Spleen (tissue), 11 donors: Measurements from ENCODE around the gene FOXK2. TPM values are rescaled to one million over a fixed set of nuclear protein-coding genes. Genes with fewer than 3 reads are reported as not detected.

Source experiments
- DNase-seq: peaks from one replicate; pipeline ENCODE4 v3.0.0-alpha.2; 2020
- H3K27ac ChIP-seq, 8 donors: fragments of 200-600 bp; sonication (generic) in 7 of 8; 1 replicate in 4 of 8; 2 replicates in 4 of 8; pipeline versions ENCODE4 v1.5.0 to v1.8.0; 2016 to 2021; ENCODE audit warnings: inconsistent platforms in 4 of 8, mild to moderate bottlenecking in 4 of 8, moderate library complexity in 1 of 8
- H3K27me3 ChIP-seq, 7 donors: fragments of 200-600 bp; sonication (generic) in 6 of 7; replicated peaks in 1 of 7; 1 replicate in 4 of 7; 2 replicates in 3 of 7; pipeline versions ENCODE4 v1.5.0 to v1.8.0; 2016 to 2021; ENCODE audit warnings: inconsistent platforms in 3 of 7, mild to moderate bottlenecking in 1 of 7
- H3K36me3 ChIP-seq, 6 donors: fragments of 200-600 bp; sonication (generic) in 5 of 6; 1 replicate in 4 of 6; 2 replicates in 2 of 6; pipeline versions ENCODE4 v1.5.0 to v1.8.0; 2016 to 2021; ENCODE audit warnings: inconsistent platforms in 2 of 6
- H3K4me1 ChIP-seq, 6 donors: fragments of 200-600 bp; sonication (generic) in 5 of 6; 1 replicate in 3 of 6; 2 replicates in 3 of 6; pipeline versions ENCODE4 v1.5.0 to v1.8.0; 2016 to 2021; ENCODE audit warnings: inconsistent platforms in 3 of 6
- H3K4me3 ChIP-seq, 8 donors: fragments of 200-600 bp; sonication (generic) in 7 of 8; 1 replicate in 4 of 8; 2 replicates in 4 of 8; pipeline versions ENCODE4 v1.5.0 to v1.8.0; 2016 to 2021; ENCODE audit warnings: inconsistent platforms in 4 of 8, mild to moderate bottlenecking in 4 of 8, moderate library complexity in 2 of 8
- H3K9me3 ChIP-seq, 8 donors: fragments of 200-600 bp; sonication (generic) in 7 of 8; 1 replicate in 4 of 8; 2 replicates in 4 of 8; pipeline versions ENCODE4 v1.5.0 to v1.8.0; 2016 to 2021; ENCODE audit warnings: inconsistent platforms in 4 of 8
- CTCF ChIP-seq, 11 experiments: fragments of 200-600 bp in 7 of 11; fragments of 450-650 bp in 4 of 11; sonication (generic) in 4 of 11; IDR thresholded peaks in 8 of 11; conservative IDR thresholded peaks in 3 of 11; 1 replicate in 7 of 11; 2 replicates in 4 of 11; pipeline versions ENCODE4 v1.4.0 to v1.8.0; 2016 to 2021; ENCODE audit warnings: antibody characterized with exemption in 11 of 11, inconsistent platforms in 4 of 11, mild to moderate bottlenecking in 1 of 11
- POLR2A ChIP-seq, 3 donors: fragments of 450-650 bp; IDR thresholded peaks; one replicate each; pipeline ENCODE4 v1.5.1; 2017; ENCODE audit warnings: antibody characterized with exemption in 3 of 3, mild to moderate bottlenecking in 1 of 3
- POLR2AphosphoS5 ChIP-seq, 3 donors: sonication (generic); formaldehyde crosslinking; IDR thresholded peaks; one replicate each; pipeline ENCODE4 v1.5.1; 2017; ENCODE audit warnings: antibody characterized with exemption in 3 of 3
- WGBS, 5 donors: extraction: QIAGEN DNeasy Blood & Tissue Kit in 3 of 5; methylation state at CpG; one replicate each; pipeline versions ENCODE4 v1.1.5 to v1.1.7; 2013 to 2018; 5-methylcytosine and 5-hydroxymethylcytosine counted together
- intact Hi-C: fragments of 100-400 bp; cut with DNase I; formaldehyde crosslinking; loops from one replicate; pipeline ENCODE4 v1.15.0; 2023; ENCODE audit warnings: low total_unique reads
- polyA plus RNA-seq, 3 donors: library from polyadenylated mRNA; stranded (reverse); fragments of 200-250 nt; gene quantifications; one replicate each; pipeline ENCODE4 v1.2.1, GENCODE V29; 2013
- total RNA-seq, 7 donors: library from RNA; depleted of rRNA in 3 of 7; stranded (reverse); fragments of >200 nt in 3 of 7; fragmentation: NEBNext Ultra II Directional in 4 of 7; extraction: Animal tissue kit (Norgen Biotek cat#: 25700) in 4 of 7; gene quantifications; one replicate each; pipeline versions ENCODE4 v1.1.0 to v1.2.1, GENCODE V29; 2016 to 2021
- donor health status: healthy with polysubstance abuse.
- donor health status: DM: no; HTN: no; CAD: no; lungs with moderate emphysema.
- donor health status: DM: no; HTN: no; CAD: no.
- donor health status: Bipolar disorder and iron deficiency.
- donor health status: healthy.
- donor health status: DM: no; HTN: no; CAD: no.
- donor health status: DM: yes; HTN: yes; CAD: no.

The FOXK2 gene
- total and polyA plus RNA-seq, 10 donors: 10.4 to 55.1 (median 45.2) TPM

GRCh38 chr17:82527898-82528297 is 8.4 kb downstream of the FOXK2 start:
- Histone ChIP-seq H3K4me1 (peaks cover 34 to 100% (median 79%) of the 10 kb centered on the region in 6 donors), H3K9me3 (no peaks in the 10 kb centered on the region), H3K27ac (no peak overlapping the region), H3K4me3 (no peak overlapping the region), H3K36me3 (no peaks in the 10 kb centered on the region), H3K27me3 (no peaks in the 10 kb centered on the region)
- TF ChIP-seq POLR2AphosphoS5 (IDR thresholded peaks at IDR 0.05) (no peak), POLR2A (IDR thresholded peaks at IDR 0.05) (no peak), CTCF (IDR thresholded peaks at IDR 0.05 in 8 of 11, conservative IDR thresholded peaks at IDR 0.05 in 3 of 11) (no peak)
- DNase-seq: no peak
- 79 to 93% (median 88%) methylated on average over 8 of the region's 8 CpGs for WGBS, 5 donors
- intact Hi-C loops: no loop called here

GRCh38 chr17:82528484-82529265 is 9.1 kb downstream of the FOXK2 start:
- Histone ChIP-seq H3K27me3 (no peaks in the 10 kb centered on the region), H3K9me3 (no peaks in the 10 kb centered on the region), H3K4me1 (peaks cover 28 to 100% (median 78%) of the 10 kb centered on the region in 6 donors), H3K36me3 (no peaks in the 10 kb centered on the region), H3K4me3 (no peak overlapping the region), H3K27ac (peak overlapping the region in 3 of 8 donors; percentile 8 to 30 (median 27))
- TF ChIP-seq CTCF (IDR thresholded peaks at IDR 0.05 in 8 of 11, conservative IDR thresholded peaks at IDR 0.05 in 3 of 11) (peak in 6 of 11 experiments; percentile 19 to 52 (median 33)), POLR2AphosphoS5 (IDR thresholded peaks at IDR 0.05) (peak in 1 of 3 donors; percentile 8), POLR2A (IDR thresholded peaks at IDR 0.05) (no peak)
- no peak for DNase-seq
- 61 to 73% (median 67%) methylated on average over 17 of the region's 17 CpGs for WGBS, 5 donors
- intact Hi-C loops: no loop called here

DNA sequence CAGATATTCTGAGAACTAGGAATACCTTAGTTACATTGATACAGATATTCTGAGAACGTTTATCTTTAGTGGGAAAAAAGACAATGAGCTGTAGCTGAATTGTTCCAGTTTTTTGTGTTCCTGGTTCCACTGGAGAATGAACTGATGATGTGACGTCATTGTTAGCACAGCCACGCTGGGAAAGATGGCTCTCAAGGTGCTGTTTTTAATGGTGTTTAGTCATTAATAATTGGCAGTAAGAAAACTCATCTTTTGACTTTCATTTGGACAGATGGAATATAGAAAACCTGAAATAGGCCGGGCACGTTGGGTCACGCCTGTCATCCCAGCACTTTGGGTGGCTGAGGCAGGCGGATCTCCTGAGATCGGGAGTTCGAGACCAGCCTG is 10.4 kb downstream of the FOXK2 start:
- Histone ChIP-seq H3K27ac (no peak overlapping the region), H3K4me1 (peaks cover 22 to 100% (median 77%) of the 10 kb centered on the region in 6 donors), H3K27me3 (no peaks in the 10 kb centered on the region), H3K9me3 (no peaks in the 10 kb centered on the region), H3K36me3 (no peaks in the 10 kb centered on the region), H3K4me3 (no peak overlapping the region)
- TF ChIP-seq POLR2A (IDR thresholded peaks at IDR 0.05) (no peak), POLR2AphosphoS5 (IDR thresholded peaks at IDR 0.05) (no peak), CTCF (IDR thresholded peaks at IDR 0.05 in 8 of 11, conservative IDR thresholded peaks at IDR 0.05 in 3 of 11) (no peak)
- DNase-seq: no peak
- intact Hi-C loops: no loop called here
- 84 to 92% (median 91%) methylated on average over 9 of the region's 9 CpGs for WGBS, 5 donors

DNA sequence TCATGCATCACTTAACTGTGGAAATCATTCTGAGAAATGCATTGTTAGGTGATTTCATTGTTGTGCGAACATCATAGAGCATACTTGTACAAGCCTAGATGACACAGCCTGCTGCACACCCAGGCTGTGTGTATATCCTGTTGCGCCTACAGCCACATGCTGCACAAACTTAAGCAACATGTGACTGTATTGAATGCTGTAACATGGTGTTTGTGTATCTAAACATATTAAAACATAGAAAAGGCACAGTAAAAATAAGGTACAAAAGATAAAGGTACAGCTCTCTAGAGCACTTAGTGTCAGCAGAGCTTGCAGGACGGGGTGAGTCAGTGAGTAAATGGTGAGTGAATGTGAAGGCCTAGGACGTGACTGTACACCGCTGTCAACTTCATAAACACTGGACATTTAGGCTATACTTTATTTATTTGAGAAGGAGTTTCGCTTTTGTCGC is 11.9 kb downstream of the FOXK2 start:
- intact Hi-C loops: no loop called here
- H3K9me3 ChIP-seq: no peaks in the 10 kb centered on the region
- H3K27ac ChIP-seq: peak overlapping the region in 2 of 8 donors; percentile 1 to 8
- no peaks in the 10 kb centered on the region for H3K27me3 ChIP-seq
- WGBS, 5 donors: 85 to 91% (median 89%) methylated on average over 7 of the region's 7 CpGs
- H3K4me1 ChIP-seq: peaks cover 25 to 100% (median 80%) of the 10 kb centered on the region in 6 donors
- H3K4me3 ChIP-seq: no peak overlapping the region
- no peak for DNase-seq
- TF ChIP-seq POLR2A (IDR thresholded peaks at IDR 0.05) (no peak), POLR2AphosphoS5 (IDR thresholded peaks at IDR 0.05) (no peak), CTCF (IDR thresholded peaks at IDR 0.05 in 8 of 11, conservative IDR thresholded peaks at IDR 0.05 in 3 of 11) (no peak)
- no peaks in the 10 kb centered on the region for H3K36me3 ChIP-seq
